ENCODE measurements around the gene RSAD1.
"Not testable (repeated sequence)": the region's sequence is repeated elsewhere in the genome, so short reads cannot be mapped to it uniquely, and the experiment has no call there.

RSAD1 gene

DNA sequence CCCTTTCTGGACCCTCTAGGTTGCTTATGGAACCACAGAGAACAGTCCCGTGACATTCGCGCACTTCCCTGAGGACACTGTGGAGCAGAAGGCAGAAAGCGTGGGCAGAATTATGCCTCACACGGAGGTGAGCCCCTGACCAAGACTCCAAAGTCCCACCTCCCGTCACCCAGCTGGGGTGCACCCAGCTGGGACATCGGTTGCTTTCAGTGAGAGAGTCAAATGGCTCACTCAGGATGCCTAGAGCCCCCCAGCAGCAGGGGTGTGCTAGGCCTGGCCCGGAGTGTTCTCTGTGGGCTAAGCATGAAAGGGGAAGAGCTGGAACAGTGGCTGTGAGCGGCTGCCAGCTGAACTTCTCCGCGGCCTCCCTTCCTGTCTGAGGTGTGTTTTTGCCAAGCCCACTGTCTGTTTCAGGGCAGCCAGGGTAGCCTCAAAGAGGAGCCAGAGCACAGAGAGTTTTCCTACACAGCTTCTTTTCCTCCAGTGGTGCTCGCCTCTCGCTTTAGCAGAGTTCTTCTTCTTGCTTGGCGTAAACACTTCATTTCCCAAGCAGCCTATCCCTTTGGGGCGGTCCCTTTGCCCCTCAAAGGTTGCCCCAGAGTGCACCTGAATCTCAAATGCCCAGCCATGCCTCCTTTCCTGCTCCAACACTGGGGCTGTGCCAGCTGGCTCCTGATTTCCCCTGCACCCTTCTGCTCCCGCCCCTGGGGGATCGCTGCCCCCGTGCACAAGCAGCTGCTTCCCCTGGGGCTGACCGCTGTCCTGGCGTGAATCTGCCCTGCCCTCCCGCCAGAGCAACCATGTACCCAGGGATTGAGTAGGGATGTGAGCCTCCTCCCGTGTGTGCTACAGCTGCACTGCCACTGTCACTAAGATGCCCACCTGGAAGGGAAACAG, 7.4 kb upstream of the RSAD1 start:
- in situ Hi-C loops (cut with MboI; ENCODE audit: low sequenced_read_pairs): no loop called here

DNA sequence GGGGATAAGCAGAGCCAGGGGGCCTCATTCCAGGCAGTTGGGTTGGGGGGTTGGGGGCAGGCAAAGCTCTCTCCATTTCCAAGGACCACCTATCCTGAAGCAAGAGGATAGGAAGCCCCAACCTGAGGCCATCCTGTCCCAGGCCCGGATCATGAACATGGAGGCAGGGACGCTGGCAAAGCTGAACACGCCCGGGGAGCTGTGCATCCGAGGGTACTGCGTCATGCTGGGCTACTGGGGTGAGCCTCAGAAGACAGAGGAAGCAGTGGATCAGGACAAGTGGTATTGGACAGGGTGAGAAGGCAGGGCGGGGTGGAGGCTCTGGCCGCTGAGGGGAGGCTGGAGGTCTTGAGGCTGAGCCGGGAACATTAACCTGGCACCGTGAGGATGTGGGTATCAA, 6.4 kb upstream of the RSAD1 start:
- in situ Hi-C loops (cut with MboI; ENCODE audit: low sequenced_read_pairs): no loop called here

DNA sequence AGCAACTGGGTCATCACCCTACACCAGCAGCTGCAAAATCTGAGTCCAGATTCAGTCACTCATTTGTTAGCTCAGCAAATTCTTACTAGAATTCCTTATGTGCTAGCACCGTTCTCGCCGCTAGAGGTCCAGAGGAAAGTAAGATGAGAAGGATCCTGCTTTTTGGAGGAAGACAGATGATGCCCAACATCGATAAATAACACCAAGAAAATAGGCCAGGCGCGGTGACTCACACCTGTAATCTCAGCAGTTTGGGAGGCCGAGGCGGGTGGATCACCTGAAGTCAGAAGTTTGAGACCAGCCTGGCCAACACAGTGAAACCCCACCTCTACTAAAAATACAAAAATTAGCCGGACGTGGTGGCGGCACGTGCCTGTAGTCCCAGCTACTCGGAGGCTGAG, 5.9 kb upstream of the RSAD1 start:
- in situ Hi-C loops (cut with MboI; ENCODE audit: low sequenced_read_pairs): not testable (repeated sequence)

DNA sequence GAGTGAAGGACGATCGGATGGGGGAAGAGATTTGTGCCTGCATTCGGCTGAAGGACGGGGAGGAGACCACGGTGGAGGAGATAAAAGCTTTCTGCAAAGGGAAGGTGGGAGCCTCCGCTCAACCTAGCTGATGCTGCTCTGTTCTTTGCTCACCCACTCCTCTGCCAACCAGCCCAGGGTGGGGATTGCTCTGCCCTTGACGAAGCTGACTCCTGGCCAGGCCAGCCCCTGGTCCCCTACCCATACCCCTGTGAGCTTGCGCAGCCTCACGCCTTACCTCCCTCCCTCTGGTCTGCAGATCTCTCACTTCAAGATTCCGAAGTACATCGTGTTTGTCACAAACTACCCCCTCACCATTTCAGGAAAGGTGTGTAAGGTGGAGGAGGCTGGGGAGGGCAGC, 4.8 kb upstream of the RSAD1 start:
- in situ Hi-C loops (cut with MboI; ENCODE audit: low sequenced_read_pairs): no loop called here

DNA sequence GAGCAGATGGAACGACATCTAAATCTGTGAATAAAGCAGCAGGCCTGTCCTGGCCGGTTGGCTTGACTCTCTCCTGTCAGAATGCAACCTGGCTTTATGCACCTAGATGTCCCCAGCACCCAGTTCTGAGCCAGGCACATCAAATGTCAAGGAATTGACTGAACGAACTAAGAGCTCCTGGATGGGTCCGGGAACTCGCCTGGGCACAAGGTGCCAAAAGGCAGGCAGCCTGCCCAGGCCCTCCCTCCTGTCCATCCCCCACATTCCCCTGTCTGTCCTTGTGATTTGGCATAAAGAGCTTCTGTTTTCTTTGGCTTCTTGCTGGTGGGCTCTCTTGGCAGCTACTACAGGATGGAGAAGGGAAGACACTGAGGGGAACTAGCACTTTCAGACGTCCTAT, 4.1 kb upstream of the RSAD1 start:
- in situ Hi-C loops (cut with MboI; ENCODE audit: low sequenced_read_pairs): no loop called here

DNA sequence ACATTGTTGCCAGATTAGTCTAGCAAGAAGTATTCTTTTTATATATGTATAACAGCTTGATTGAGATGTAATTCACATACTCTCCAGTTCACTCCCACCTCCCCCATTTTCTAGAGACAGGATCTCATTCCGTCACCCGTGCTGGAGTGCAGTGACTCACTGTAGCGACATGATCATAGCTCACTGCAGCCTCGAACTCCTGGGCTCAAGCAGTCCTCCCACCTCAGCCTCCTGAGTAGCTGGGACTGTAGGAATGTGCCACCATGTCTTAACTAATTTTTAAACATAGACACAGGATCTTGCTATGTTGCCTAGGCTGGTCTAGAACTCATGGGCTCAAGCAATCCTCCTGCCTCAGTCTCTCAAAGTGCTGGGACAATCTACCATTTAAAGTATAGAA, 3.3 kb upstream of the RSAD1 start:
- in situ Hi-C loops (cut with MboI; ENCODE audit: low sequenced_read_pairs): no loop called here

DNA sequence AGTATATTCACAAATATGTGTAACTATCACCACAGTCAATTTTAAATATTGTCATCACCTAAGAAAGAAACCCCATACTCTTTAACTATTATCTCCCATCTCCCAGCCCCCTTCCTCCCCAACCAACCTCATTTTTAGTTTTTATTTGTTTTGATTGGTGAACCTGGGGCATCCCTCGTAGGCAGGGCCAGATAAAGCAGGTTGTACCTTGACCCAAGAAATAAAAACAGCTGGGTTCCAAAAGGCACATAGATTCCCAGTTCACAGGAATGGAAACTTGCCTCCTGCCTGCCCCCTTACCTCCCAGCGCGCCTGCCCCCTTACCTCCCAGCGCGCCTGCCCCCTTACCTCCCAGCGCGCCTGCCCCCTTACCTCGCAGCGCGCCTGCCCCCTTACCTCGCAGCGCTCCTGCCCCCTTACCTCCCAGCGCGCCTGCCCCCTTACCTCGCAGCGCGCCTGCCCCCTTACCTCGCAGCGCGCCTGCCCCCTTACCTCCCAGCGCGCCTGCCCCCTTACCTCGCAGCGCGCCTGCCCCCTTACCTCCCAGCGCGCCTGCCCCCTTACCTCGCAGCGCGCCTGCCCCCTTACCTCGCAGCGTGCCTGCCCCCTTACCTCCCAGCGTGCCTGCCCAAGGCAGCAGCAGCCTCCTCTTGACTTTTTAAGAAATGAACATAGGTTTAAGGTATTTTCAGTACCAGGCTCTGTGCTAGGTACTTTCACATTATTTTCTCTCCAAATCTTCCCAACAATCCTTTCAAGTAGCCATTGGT, 2.7 kb upstream of the RSAD1 start:
- in situ Hi-C loops (cut with MboI; ENCODE audit: low sequenced_read_pairs): not testable (repeated sequence)

DNA sequence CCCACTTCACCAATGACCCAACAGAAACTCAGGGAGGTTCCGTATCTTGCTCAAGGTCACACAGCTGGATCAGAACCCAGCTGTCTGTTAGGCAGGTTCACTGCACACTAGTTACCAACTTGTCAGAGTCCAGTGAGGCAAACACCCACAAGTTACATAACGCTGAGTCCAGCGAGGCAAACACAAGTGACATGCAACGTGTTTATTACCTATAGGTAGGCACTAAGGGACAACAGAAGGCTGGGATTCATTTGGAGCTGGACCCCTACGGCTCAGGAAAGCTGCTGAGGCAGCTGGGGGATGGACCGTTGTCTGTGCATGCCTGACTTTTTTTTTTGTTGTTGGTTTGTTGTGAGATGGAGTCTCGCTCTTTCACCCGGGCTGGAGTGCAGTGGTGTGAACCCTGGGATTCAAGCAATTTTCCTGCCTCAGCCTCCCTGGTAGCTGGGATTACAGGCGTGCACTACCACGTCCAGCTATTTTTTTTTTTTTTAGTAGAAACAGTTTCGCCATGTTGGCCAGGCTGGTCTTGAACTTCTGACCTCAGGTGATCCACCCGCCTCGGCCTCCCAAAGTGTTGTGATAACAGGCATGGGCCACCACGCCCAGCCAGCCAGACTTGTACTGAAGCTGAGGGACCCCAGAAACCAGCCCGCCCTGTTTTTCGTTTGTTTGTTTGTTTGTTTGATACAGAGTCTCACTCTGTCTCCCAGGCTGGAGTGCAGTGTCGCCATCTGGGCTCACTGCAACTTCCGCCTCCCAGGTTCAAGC, 1.9 kb upstream of the RSAD1 start:
- in situ Hi-C loops (cut with MboI; ENCODE audit: low sequenced_read_pairs): no loop called here

DNA sequence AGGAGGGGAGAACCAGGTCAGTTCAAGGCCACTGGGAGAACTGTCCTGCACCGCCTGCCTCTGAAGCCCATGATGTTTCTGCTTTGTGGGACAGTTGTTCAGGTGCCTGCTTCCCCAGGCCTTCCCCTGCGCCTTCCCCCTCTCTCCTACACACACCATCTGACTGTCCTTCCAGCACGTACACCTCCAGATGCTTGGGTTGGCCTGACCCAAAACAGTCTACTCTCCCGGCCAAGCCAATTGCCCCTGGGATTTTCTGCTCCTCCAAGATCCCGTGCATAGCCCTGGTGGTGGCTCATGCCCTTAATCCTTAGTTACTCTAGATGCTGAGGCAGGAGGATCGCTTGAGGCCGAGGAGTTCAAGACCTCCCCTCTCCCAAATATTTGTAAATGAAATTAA, 684 bp upstream of the RSAD1 start:
- in situ Hi-C loops (cut with MboI; ENCODE audit: low sequenced_read_pairs): no loop called here

DNA sequence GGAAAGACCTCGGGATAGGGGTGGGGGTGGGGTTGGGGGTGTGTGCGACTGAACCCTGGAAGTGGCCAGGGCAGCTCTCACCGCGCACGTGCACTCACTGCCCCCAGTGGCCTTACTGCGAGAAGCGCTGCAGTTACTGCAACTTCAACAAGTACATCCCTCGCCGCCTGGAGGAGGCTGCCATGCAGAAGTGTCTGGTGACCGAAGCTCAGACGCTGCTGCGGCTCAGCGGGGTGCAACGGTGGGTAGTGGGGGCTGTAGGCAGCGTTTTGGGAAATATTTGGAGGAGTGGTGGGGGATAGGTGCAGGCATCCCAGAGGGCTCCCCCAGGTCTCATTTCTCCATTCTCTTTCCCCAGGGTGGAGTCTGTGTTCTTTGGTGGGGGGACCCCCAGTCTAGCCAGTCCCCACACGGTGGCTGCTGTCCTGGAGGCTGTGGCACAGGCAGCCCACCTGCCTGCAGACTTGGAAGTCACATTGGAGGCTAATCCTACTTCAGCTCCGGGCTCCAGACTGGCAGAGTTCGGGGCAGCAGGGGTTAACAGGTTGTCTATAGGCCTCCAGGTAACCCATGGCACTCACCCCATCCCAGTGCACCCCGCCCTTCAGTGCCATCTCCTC, 972 bp downstream of the RSAD1 start:
- in situ Hi-C loops (cut with MboI; ENCODE audit: low sequenced_read_pairs): no loop called here

DNA sequence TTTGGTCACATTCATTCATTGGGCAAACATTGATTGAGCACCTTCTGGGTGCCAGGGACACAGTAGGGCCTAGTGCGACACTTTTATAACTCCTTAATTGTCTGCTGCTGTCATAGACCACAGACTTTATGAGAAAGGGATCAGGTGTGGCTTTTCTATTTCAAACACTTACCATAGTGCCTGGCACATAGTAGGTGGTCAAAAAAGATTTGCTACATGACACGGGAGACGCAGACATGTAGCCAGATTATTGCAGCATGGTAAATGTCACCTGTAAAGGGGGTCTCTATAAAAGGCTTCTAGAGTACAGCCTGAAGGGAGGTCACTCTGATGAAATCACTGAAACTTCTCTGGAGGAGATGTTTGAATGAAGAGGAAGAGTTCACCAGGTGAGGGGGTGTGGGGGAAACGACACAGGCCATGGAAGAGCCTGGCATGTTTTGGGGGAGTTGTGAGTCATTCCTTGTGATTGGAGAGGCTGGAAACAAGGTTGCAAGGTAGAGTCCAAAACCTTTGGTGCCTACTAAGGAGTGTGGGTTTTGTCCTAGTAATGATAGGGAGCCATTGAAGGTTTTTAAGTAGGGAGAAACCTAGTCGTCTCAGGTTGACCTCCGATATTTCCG, 1.6 kb downstream of the RSAD1 start:
- in situ Hi-C loops (cut with MboI; ENCODE audit: low sequenced_read_pairs): no loop called here

DNA sequence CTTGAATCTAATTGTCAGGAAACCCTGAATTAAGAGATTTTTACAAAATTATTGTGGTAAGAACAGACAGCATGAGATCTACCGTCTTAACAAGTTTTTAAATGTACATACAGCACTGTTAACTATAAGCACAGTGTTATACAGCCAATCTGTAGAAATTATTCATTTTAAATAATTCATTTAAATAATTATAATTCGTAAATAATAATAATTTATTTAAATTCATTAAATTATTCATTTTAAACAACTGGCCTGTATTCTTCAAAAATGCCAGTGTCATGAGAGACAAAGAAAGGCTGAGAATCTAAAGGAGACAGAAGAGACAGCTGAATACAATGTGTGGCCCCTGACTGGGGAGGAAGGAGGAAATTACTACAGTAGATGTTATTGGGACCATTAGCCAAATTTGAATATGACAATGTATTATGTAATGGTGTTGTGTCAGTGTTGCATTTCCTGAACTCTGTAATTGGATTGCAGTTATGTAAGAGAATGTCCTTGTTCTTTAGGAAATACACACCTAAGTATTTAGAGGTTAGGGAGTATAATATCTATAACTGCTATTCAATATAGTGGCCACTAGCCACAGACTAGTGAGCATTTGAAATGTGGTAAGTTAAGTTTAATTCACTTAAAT, 2.3 kb downstream of the RSAD1 start:
- in situ Hi-C loops (cut with MboI; ENCODE audit: low sequenced_read_pairs): no loop called here

DNA sequence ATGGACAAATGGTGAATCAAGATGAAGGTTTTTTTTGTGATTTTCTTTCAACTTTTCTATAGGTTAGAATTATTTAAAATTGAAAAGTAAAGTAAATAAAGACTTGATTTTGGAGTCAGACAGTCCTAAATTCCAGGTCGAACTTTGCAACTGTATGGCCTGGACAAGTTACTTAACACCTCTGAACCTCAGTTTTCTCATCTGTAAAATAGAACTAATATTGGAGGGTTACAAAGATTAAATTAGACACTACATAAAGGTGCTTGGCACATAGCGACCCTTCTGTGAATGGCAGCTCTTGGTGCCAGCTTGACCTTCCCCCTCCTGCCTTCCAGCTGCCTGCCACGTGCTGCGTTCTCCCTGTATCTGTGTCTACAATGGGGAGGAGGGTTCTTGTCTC, 3.0 kb downstream of the RSAD1 start:
- in situ Hi-C loops (cut with MboI; ENCODE audit: low sequenced_read_pairs): no loop called here

DNA sequence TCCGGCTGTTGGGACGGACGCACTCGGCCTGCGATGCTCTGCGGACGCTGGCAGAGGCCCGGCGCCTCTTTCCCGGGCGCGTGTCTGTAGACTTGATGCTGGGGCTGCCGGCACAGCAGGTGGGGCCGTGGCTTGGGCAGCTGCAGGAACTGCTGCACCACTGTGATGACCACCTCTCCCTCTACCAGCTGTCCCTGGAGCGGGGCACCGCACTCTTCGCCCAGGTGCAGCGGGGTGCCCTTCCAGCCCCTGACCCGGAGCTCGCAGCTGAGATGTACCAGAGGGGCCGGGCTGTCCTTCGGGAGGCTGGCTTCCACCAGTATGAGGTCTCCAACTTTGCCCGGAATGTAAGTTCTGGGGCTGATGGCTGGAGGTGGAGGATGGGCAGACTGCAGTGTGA, 3.5 kb downstream of the RSAD1 start:
- in situ Hi-C loops (cut with MboI; ENCODE audit: low sequenced_read_pairs): no loop called here

DNA sequence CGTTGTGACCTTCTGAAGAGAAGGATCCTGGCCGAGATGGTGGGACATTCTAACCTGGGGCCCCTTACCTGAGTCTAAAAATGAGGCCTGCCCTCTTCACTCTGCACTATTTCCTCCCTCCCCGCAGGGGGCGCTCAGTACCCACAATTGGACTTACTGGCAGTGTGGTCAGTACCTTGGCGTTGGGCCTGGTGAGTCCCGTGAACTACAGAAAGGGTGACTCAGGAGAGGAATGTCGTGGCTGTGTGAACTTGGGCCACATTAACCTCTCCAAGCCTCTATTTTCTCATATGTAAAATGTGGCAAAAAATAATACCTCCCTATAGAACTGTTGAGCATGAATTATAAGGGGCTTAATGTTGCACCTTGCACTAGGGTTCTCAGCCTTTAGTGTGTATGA, 3.9 kb downstream of the RSAD1 start:
- in situ Hi-C loops (cut with MboI; ENCODE audit: low sequenced_read_pairs): no loop called here

DNA sequence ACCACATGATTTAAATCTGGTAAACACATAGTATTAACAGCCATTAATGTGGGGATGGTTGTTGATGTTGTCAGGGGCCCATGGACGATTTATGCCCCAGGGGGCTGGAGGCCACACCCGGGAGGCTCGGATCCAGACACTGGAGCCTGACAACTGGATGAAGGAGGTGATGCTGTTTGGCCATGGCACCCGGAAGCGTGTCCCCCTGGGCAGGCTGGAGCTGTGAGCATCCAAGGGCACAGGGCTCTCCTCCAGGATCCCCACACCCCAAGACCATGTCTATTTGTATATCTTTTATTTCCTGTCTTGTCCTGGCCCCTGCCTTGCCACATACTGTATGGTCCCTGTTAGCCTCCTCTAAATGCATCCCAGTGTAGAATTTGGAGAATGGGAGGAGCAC, 4.6 kb downstream of the RSAD1 start:
- in situ Hi-C loops (cut with MboI; ENCODE audit: low sequenced_read_pairs): no loop called here

DNA sequence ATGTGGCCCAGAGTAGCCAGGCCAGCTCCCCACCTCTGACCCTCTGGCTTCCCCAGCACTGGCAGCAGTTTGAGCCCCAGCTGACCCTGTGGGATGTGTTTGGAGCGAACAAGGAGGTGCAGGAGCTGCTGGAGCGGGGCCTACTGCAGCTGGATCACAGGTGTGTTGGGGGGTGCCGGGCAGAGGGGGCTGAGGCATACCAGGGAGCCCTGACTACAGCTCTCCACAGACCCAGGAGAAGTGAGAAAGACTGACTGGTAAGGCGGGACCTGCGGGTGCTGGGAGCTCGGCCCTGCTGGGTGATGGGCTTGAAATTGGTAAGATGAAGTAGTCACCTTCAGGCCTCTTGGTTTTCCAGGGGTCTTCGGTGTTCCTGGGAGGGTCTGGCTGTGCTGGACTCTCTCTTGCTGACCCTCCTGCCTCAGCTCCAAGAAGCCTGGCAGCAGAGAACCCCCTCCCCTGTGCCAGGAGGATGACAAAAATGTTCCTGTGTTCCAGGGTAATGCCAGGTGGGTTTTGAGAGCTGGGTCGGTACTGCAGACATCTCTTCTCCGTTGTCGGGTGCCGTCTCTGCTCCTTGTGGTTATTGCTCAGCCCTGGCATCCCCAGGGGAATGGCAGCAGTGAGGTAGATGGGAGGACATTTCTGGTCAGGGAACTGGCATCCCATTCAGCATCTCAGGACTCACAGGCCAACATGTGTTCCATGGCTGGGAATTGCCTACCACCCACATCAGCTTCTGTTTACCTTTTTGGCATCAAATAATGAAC, 5.9 kb downstream of the RSAD1 start:
- in situ Hi-C loops (cut with MboI; ENCODE audit: low sequenced_read_pairs): no loop called here

DNA sequence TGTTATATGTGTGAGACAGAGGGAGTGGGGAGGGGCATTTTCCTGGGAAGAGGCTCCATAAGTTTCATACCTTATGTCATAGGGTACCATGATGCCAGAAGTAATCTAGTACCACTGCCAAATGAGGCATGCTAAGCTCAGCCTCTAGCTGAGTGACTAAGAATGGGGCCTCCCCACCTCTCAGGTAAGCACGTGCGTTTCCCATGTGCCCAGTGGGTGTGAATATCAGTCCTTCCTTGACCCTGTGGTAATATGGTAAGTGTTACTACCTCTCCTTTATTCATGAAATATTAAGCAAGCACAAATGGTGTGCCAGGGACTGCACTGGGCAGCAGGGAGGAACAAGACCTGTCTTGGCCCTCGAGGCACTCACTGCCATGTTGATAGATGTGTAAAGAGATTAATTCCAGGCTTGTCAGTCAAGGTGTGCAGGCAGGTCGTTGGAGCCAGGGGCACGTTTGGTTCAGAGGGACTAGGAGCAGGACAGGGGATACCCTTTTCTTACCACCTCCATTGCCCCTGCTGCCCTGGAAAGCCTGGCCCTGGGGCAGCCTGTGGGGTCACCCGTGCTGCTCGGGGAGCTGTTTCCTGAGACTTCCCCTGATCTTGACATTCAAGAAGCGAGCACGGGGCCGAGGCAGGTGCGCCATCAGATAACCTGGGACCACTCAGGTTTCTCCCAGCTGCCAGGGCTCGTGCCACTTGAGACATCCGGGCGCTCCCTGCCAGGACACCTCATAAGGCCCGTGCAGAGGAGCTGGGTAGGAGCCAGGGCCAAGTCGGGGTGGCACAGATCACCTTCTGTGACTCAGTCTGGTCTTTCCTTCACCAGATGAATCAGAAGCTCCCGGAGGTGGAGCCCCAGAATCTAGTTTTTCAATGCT, 8.8 kb downstream of the RSAD1 start:
- in situ Hi-C loops (cut with MboI; ENCODE audit: low sequenced_read_pairs): no loop called here
